ENCODE data around the gene ARHGAP15. TPM values are rescaled to one million over a fixed set of nuclear protein-coding genes. Genes with fewer than 3 reads are reported as not detected.

ARHGAP15 gene
- total and polyA plus RNA-seq, 2 donors (not counting 1 experiment from before 2014, with no cell fraction given) = 0.07 TPM; not detected in 1

DNA sequence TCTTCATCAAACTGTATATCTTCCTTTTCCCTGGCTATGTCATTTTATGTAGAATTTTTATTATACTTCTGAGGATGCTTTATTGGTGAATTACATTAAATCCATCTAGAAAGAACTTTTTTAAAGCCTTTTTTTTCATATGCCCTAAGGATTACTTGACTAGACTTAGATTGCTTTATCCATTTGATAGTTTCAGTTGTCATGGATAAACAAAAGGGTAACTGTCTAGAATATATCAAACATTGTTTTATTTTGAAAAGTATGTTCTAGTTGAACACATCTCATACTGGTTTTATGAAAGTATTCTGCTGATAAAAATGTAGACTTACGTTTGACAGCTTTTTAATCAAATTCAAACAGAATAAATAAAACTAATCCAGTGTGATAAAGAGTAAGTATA is 639.8 kb downstream of the ARHGAP15 start:
- DNase-seq (ENCODE audit: low read depth in 2 of 2) = no peak
- H3K4me3 ChIP-seq (replicated peaks in 1 of 4; ENCODE audit: control extremely low read depth in 1 of 4, insufficient read depth in 1 of 4, low read depth in 3 of 4, low read length in 4 of 4) = no peak overlapping the region
- no peaks in the 10 kb centered on the region for H3K27me3 ChIP-seq (ENCODE audit: control insufficient read depth, insufficient read depth, low read length)
- H3K79me2 ChIP-seq (ENCODE audit: control insufficient read depth, insufficient read depth, low read length) = no peaks in the 10 kb centered on the region
- H3K9ac ChIP-seq (ENCODE audit: insufficient read depth, low read length) = no peak overlapping the region
- TF ChIP-seq, protein P1, sequence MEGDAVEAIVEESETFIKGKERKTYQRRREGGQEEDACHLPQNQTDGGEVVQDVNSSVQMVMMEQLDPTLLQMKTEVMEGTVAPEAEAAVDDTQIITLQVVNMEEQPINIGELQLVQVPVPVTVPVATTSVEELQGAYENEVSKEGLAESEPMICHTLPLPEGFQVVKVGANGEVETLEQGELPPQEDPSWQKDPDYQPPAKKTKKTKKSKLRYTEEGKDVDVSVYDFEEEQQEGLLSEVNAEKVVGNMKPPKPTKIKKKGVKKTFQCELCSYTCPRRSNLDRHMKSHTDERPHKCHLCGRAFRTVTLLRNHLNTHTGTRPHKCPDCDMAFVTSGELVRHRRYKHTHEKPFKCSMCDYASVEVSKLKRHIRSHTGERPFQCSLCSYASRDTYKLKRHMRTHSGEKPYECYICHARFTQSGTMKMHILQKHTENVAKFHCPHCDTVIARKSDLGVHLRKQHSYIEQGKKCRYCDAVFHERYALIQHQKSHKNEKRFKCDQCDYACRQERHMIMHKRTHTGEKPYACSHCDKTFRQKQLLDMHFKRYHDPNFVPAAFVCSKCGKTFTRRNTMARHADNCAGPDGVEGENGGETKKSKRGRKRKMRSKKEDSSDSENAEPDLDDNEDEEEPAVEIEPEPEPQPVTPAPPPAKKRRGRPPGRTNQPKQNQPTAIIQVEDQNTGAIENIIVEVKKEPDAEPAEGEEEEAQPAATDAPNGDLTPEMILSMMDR (conservative IDR thresholded peaks at IDR 0.05 in 1 of 2, IDR thresholded peaks at IDR 0.05 in 1 of 2; ENCODE audit: low read depth in 1 of 2, low read length in 2 of 2) = no peak
- TF ChIP-seq EZH2 (IDR thresholded peaks at IDR 0.05; ENCODE audit: low read length, missing control alignments) = no peak
- H2AFZ ChIP-seq (ENCODE audit: low read length) = no peak overlapping the region
- no peak overlapping the region for H3K4me2 ChIP-seq (ENCODE audit: extremely low read depth, insufficient read depth, low read length)
- no peaks in the 10 kb centered on the region for H3K36me3 ChIP-seq (ENCODE audit: control insufficient read depth, insufficient read depth, low read length)
- H3K27ac ChIP-seq (ENCODE audit: insufficient read depth, low read length) = no peak overlapping the region
- no peaks in the 10 kb centered on the region for H4K20me1 ChIP-seq (ENCODE audit: control insufficient read depth, extremely low read depth, insufficient read depth, low read length)
- no peaks in the 10 kb centered on the region for H3K4me1 ChIP-seq (ENCODE audit: control insufficient read depth, extremely low read depth, insufficient read depth, low read length)
- no peaks in the 10 kb centered on the region for H3K9me3 ChIP-seq (ENCODE audit: control insufficient read depth, insufficient read depth, low read depth, low read length)

- Histone ChIP-seq H3K9me3 (ENCODE audit: control insufficient read depth, insufficient read depth, low read depth, low read length) (no peaks in the 10 kb centered on the region), H3K9ac (ENCODE audit: insufficient read depth, low read length) (no peak overlapping the region), H3K4me2 (ENCODE audit: extremely low read depth, insufficient read depth, low read length) (no peak overlapping the region), H3K4me3 (replicated peaks in 1 of 4; ENCODE audit: control extremely low read depth in 1 of 4, insufficient read depth in 1 of 4, low read depth in 3 of 4, low read length in 4 of 4) (no peak overlapping the region), H3K27ac (ENCODE audit: insufficient read depth, low read length) (no peak overlapping the region), H4K20me1 (ENCODE audit: control insufficient read depth, extremely low read depth, insufficient read depth, low read length) (no peaks in the 10 kb centered on the region), H3K27me3 (ENCODE audit: control insufficient read depth, insufficient read depth, low read length) (no peaks in the 10 kb centered on the region), H3K4me1 (ENCODE audit: control insufficient read depth, extremely low read depth, insufficient read depth, low read length) (no peaks in the 10 kb centered on the region), H3K36me3 (ENCODE audit: control insufficient read depth, insufficient read depth, low read length) (no peaks in the 10 kb centered on the region), H2AFZ (ENCODE audit: low read length) (no peak overlapping the region), H3K79me2 (ENCODE audit: control insufficient read depth, insufficient read depth, low read length) (no peaks in the 10 kb centered on the region)
- no peak for TF ChIP-seq EZH2 (IDR thresholded peaks at IDR 0.05; ENCODE audit: low read length, missing control alignments)
- TF ChIP-seq, protein P1 (conservative IDR thresholded peaks at IDR 0.05 in 1 of 2, IDR thresholded peaks at IDR 0.05 in 1 of 2; ENCODE audit: low read depth in 1 of 2, low read length in 2 of 2) = no peak
- no peak for DNase-seq (ENCODE audit: low read depth in 2 of 2)
Measured at GRCh38 chr2:143771939-143772338, 642.7 kb downstream of the ARHGAP15 start.

DNA sequence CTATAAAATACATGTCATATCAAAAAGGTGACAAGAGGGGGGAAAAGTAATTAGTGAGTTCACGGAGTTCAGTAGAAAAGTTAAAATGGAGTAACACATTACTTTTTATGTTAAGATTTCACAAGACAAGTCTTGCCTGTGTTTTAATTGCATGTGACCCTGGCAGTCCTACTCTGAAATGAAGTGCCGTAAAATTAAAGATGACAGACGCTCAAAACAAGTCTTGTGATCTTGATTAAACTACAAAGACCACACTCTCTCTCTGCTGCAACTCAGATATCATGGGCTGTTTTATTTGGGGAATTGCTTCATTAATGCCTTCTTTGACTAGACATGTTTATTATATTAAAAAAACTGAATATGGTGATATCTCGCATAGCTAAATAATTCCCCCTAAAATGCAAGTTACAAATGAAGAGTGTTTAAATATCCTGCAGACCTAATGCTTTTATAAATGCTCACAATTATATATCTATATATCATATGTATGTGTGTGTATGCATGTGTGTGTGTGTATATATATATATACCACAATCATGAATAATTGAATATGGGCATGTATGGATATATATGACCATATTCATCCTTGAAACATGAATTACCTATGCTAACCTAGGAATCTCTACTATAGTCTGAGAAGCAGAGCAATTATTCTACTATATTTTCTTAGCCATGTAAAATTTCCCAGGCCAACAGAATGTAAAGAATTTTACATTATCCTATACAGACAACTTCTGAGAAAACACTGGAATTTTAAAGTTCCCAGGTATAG is 647.5 kb downstream of the ARHGAP15 start:
- Histone ChIP-seq H3K4me1 (ENCODE audit: control insufficient read depth, extremely low read depth, insufficient read depth, low read length) (no peaks in the 10 kb centered on the region), H3K27ac (ENCODE audit: insufficient read depth, low read length) (no peak overlapping the region), H3K36me3 (ENCODE audit: control insufficient read depth, insufficient read depth, low read length) (no peaks in the 10 kb centered on the region), H4K20me1 (ENCODE audit: control insufficient read depth, extremely low read depth, insufficient read depth, low read length) (no peaks in the 10 kb centered on the region), H3K79me2 (ENCODE audit: control insufficient read depth, insufficient read depth, low read length) (no peaks in the 10 kb centered on the region), H2AFZ (ENCODE audit: low read length) (no peak overlapping the region), H3K27me3 (ENCODE audit: control insufficient read depth, insufficient read depth, low read length) (no peaks in the 10 kb centered on the region), H3K9me3 (ENCODE audit: control insufficient read depth, insufficient read depth, low read depth, low read length) (no peaks in the 10 kb centered on the region), H3K9ac (ENCODE audit: insufficient read depth, low read length) (no peak overlapping the region), H3K4me3 (replicated peaks in 1 of 4; ENCODE audit: control extremely low read depth in 1 of 4, insufficient read depth in 1 of 4, low read depth in 3 of 4, low read length in 4 of 4) (no peak overlapping the region), H3K4me2 (ENCODE audit: extremely low read depth, insufficient read depth, low read length) (no peak overlapping the region)
- DNase-seq (ENCODE audit: low read depth in 2 of 2) = no peak
- TF ChIP-seq, protein P1 (conservative IDR thresholded peaks at IDR 0.05 in 1 of 2, IDR thresholded peaks at IDR 0.05 in 1 of 2; ENCODE audit: low read depth in 1 of 2, low read length in 2 of 2) = no peak
- no peak for TF ChIP-seq EZH2 (IDR thresholded peaks at IDR 0.05; ENCODE audit: low read length, missing control alignments)

Measured in fibroblast of lung (primary cell).